Measurements from ENCODE around the gene PLEKHB2. TPM values are rescaled to one million over a fixed set of nuclear protein-coding genes. Genes with fewer than 3 reads are reported as not detected.
"Not testable (repeated sequence)": the region's sequence is repeated elsewhere in the genome, so short reads cannot be mapped to it uniquely, and the experiment has no call there.

Gene PLEKHB2
- total and polyA plus RNA-seq, 2 of the 8 experiments (the other 6 are each of a cell fraction or from before 2014, with no cell fraction given) = 42.4 to 54.8 TPM

GRCh38 chr2:131150109-131150508, 45.0 kb downstream of the PLEKHB2 start:
- not testable (repeated sequence) for H3K79me2 ChIP-seq (ENCODE audit: control insufficient read depth in 1 of 2, insufficient read depth in 2 of 2, low read length in 2 of 2); H3K9ac ChIP-seq (replicated peaks in 1 of 4; ENCODE audit: extremely low read depth in 1 of 4, low read depth in 3 of 4, low read length in 3 of 4); H3K14ac ChIP-seq (ENCODE audit: insufficient read length); H4K91ac ChIP-seq (replicated peaks; ENCODE audit: insufficient read length, low read length); H4K20me1 ChIP-seq (replicated peaks in 1 of 2; ENCODE audit: control insufficient read depth in 1 of 2, insufficient read depth in 2 of 2, low read length in 2 of 2); H3K4me1 ChIP-seq (replicated peaks in 1 of 4; ENCODE audit: control insufficient read depth in 3 of 4, insufficient read depth in 4 of 4, low read length in 3 of 4); H2AK5ac ChIP-seq (ENCODE audit: low read depth, low read length); FAIRE-seq; H4K8ac ChIP-seq (ENCODE audit: extremely low read depth, insufficient read depth, low read length); DNase-seq (ENCODE audit: low read depth in 1 of 2, low spot score in 2 of 2); H3K56ac ChIP-seq (replicated peaks; ENCODE audit: insufficient read length, low read depth, low read length); H2AFZ ChIP-seq (ENCODE audit: low read length); H3K4ac ChIP-seq (replicated peaks; ENCODE audit: insufficient read length, low read depth, low read length); H2BK120ac ChIP-seq (replicated peaks; ENCODE audit: low read depth, low read length); H4K5ac ChIP-seq (ENCODE audit: insufficient read length, low read depth, low read length); H3K9me3 ChIP-seq (ENCODE audit: insufficient read depth in 2 of 2, low read depth in 1 of 2, low read length in 1 of 2); H3K27ac ChIP-seq (ENCODE audit: low read depth, low read length); H3K4me3 ChIP-seq (ENCODE audit: extremely low read depth in 1 of 4, insufficient read depth in 2 of 4, low read depth in 3 of 4, low read length in 4 of 4); H2BK20ac ChIP-seq (ENCODE audit: low read length); H2BK12ac ChIP-seq (ENCODE audit: low read depth, low read length); H2BK15ac ChIP-seq (ENCODE audit: low read length); H3K27me3 ChIP-seq (replicated peaks in 1 of 4; ENCODE audit: control insufficient read depth in 3 of 4, extremely low read depth in 1 of 4, insufficient read depth in 3 of 4, low read length in 3 of 4); H3K23me2 ChIP-seq (ENCODE audit: low read depth, low read length); H3K23ac ChIP-seq (ENCODE audit: insufficient read length); H2BK5ac ChIP-seq (ENCODE audit: low read depth, low read length); H3K18ac ChIP-seq (ENCODE audit: extremely low read depth, low read length); H3K79me1 ChIP-seq (ENCODE audit: low read depth, low read length); H3K4me2 ChIP-seq (ENCODE audit: insufficient read depth in 1 of 2, low read depth in 2 of 2, low read length in 2 of 2)
- ChIA-PET CTCF (ENCODE audit: partially characterized antibody) (interaction anchor here (0.9 to 2.0 kb wide), 2 partner anchors 261 to 342 kb away, joined by 3 to 4 read pairs; partner anchors contain the start of gene MZT2A), POLR2A (ENCODE audit: partially characterized antibody) (interaction anchor here (2.2 kb wide), 1 partner anchor 57 kb away, joined by 6 read pairs; the partner anchor contains the start of gene FAM168B)
- WGBS, 2 experiments (ENCODE audit: extremely low coverage in 1 of 2, insufficient coverage in 1 of 2, insufficient read length in 1 of 2, insufficient replicate concordance in 2 of 2, low coverage in 1 of 2, low lambda C conversion rate in 2 of 2, missing lambda C conversion rate in 1 of 2) = 91% methylated on average over 9 of the region's 9 CpGs; no CpG with 5 or more reads in 1 of the 2 experiments
- peaks cover 6 to 20% (median 10%) of the 10 kb centered on the region in 4 experiments; a peak in 6 of 8 replicates for H3K36me3 ChIP-seq (ENCODE audit: control insufficient read depth in 2 of 4, insufficient read depth in 4 of 4, low read length in 3 of 4)
